ENCODE measurements around the gene TBX19. TPM values are rescaled to one million over a fixed set of nuclear protein-coding genes. Genes with fewer than 3 reads are reported as not detected.

Gene TBX19
- total RNA-seq, 4 donors from 2014 or later = 1.8 to 8.5 (median 3.7) TPM

DNA sequence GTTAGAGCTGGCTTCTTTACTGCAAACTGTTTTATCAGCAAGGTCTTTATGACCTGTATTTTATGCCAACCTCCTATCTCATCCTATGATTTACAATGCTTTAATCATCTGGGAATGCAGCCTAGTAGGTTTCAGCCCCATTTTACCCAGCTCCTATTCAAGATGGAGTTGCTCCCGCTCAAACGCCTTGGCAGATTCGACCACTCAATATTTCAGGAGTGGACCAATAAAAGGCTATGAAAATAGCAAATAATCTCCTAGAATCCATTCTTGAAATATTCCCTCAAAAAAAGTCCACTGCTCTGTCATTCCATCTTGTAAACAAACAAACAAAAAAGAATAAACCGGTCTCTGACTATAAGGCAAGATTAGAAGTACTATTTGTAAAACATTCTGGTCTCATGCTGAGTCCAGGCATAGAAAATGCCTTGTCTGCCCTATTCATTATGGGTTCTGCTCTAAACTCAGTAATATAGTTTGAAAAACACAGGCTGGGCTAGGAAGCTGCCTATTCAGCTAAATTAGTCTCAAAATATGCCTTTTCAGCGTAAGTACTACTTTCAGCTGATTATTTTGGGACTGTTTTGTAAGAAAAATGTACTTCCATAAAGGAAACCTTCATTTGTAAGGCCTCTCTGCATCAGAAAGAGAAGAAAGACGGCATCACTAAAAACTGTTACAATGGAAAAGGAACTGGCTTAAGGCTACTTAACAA, 53.0 kb downstream of the TBX19 start:
- DNase-seq (ENCODE audit: low spot score in 2 of 2) = no peak
- Histone ChIP-seq H3K36me3 (no peaks in the 10 kb centered on the region), H3K9me3 (no peaks in the 10 kb centered on the region), H3K27me3 (no peaks in the 10 kb centered on the region), H3K4me3 (no peak overlapping the region), H3K4me1 (no peaks in the 10 kb centered on the region), H3K27ac (no peak overlapping the region)
- TF ChIP-seq, protein P1, sequence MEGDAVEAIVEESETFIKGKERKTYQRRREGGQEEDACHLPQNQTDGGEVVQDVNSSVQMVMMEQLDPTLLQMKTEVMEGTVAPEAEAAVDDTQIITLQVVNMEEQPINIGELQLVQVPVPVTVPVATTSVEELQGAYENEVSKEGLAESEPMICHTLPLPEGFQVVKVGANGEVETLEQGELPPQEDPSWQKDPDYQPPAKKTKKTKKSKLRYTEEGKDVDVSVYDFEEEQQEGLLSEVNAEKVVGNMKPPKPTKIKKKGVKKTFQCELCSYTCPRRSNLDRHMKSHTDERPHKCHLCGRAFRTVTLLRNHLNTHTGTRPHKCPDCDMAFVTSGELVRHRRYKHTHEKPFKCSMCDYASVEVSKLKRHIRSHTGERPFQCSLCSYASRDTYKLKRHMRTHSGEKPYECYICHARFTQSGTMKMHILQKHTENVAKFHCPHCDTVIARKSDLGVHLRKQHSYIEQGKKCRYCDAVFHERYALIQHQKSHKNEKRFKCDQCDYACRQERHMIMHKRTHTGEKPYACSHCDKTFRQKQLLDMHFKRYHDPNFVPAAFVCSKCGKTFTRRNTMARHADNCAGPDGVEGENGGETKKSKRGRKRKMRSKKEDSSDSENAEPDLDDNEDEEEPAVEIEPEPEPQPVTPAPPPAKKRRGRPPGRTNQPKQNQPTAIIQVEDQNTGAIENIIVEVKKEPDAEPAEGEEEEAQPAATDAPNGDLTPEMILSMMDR (IDR thresholded peaks at IDR 0.05) = no peak
- TF ChIP-seq EP300 (IDR thresholded peaks at IDR 0.05) = no peak
- no peak for TF ChIP-seq POLR2A (IDR thresholded peaks at IDR 0.05)
- 53 to 55% methylated on average over 6 of the region's 6 CpGs for WGBS, 2 donors

- no peak for DNase-seq (ENCODE audit: low spot score in 2 of 2)
- H3K27ac ChIP-seq = no peak overlapping the region
- no peaks in the 10 kb centered on the region for H3K9me3 ChIP-seq
- no peaks in the 10 kb centered on the region for H3K27me3 ChIP-seq
- no peaks in the 10 kb centered on the region for H3K36me3 ChIP-seq
- WGBS, 2 donors = 66 to 71% methylated on average over 1 of the region's 1 CpG
- H3K4me3 ChIP-seq = no peak overlapping the region
- TF ChIP-seq POLR2A (IDR thresholded peaks at IDR 0.05) = no peak
- TF ChIP-seq, protein P1 (IDR thresholded peaks at IDR 0.05) = no peak
- no peak for TF ChIP-seq EP300 (IDR thresholded peaks at IDR 0.05)
- H3K4me1 ChIP-seq = no peaks in the 10 kb centered on the region
Observed at GRCh38 chr1:168335500-168335899, 54.8 kb downstream of the TBX19 start.

- H3K27me3 ChIP-seq = no peaks in the 10 kb centered on the region
- H3K4me1 ChIP-seq = peaks cover 0 to 12% (median 2%) of the 10 kb centered on the region in 4 donors
- H3K36me3 ChIP-seq = no peaks in the 10 kb centered on the region
- no peak overlapping the region for H3K4me3 ChIP-seq
- WGBS, 2 donors = 90 to 91% methylated on average over 13 of the region's 13 CpGs
- TF ChIP-seq, protein P1 (IDR thresholded peaks at IDR 0.05) = no peak
- TF ChIP-seq POLR2A (IDR thresholded peaks at IDR 0.05) (no peak), EP300 (IDR thresholded peaks at IDR 0.05) (no peak)
- no peaks in the 10 kb centered on the region for H3K9me3 ChIP-seq
- no peak overlapping the region for H3K27ac ChIP-seq
- no peak for DNase-seq (ENCODE audit: low spot score in 2 of 2)
Observed at GRCh38 chr1:168338589-168339503, 58.2 kb downstream of the TBX19 start.

GRCh38 chr1:168340781-168341482, 60.3 kb downstream of the TBX19 start:
- TF ChIP-seq POLR2A (IDR thresholded peaks at IDR 0.05) (no peak), EP300 (IDR thresholded peaks at IDR 0.05) (no peak)
- TF ChIP-seq, protein P1 (IDR thresholded peaks at IDR 0.05) = no peak
- WGBS, 2 donors = 75 to 80% methylated on average over 3 of the region's 3 CpGs
- Histone ChIP-seq H3K4me3 (no peak overlapping the region), H3K36me3 (no peaks in the 10 kb centered on the region), H3K27ac (no peak overlapping the region), H3K4me1 (peaks cover 0 to 12% (median 2%) of the 10 kb centered on the region in 4 donors), H3K27me3 (no peaks in the 10 kb centered on the region), H3K9me3 (no peaks in the 10 kb centered on the region)
- no peak for DNase-seq (ENCODE audit: low spot score in 2 of 2)

Data from tibial nerve (tissue), 4 donors.